WTC11 (cell line): ENCODE results near the gene MXRA8. TPM values are rescaled to one million over a fixed set of nuclear protein-coding genes. Genes with fewer than 3 reads are reported as not detected.

Experiments
- ATAC-seq: fragments of 200-7000 bp; cut with Tn5 transposase; 2 replicates; pipeline ENCODE4 v1.10.0; 2021; ENCODE audit warnings: mild to moderate bottlenecking, moderate library complexity
- CTCF ChIA-PET: fragments of 300-600 bp; sonication (Branson Sonifier 250); formaldehyde crosslinking; loops from one replicate; lab custom pipeline; 2021; ENCODE audit warnings: antibody characterized with exemption; lab: Charles Lee
- POLR2A ChIA-PET: fragments of 350-600 bp; sonication (Branson Sonifier 250); formaldehyde crosslinking; loops from one replicate; lab custom pipeline; 2021; ENCODE audit warnings: antibody characterized with exemption; lab: Charles Lee
- DNase-seq: peaks from one replicate; pipeline ENCODE4 v3.0.0; 2021; ENCODE audit warnings: low spot score
- H3K27ac Mint-ChIP-seq: 2 replicates; pipeline ENCODE4 v1.8.0; 2021; ENCODE audit warnings: mixed read lengths
- H3K27me3 Mint-ChIP-seq: 2 replicates; pipeline ENCODE4 v1.8.0; 2021; ENCODE audit warnings: low read depth, mild to moderate bottlenecking, moderate library complexity, mixed read lengths
- H3K36me3 Mint-ChIP-seq: 2 replicates; pipeline ENCODE4 v1.8.0; 2021; ENCODE audit warnings: mixed read lengths
- H3K4me1 Mint-ChIP-seq: 2 replicates; pipeline ENCODE4 v1.8.0; 2022; ENCODE audit warnings: mixed read lengths
- H3K4me3 Mint-ChIP-seq: 2 replicates; pipeline ENCODE4 v1.8.0; 2021; ENCODE audit warnings: mild to moderate bottlenecking, moderate library complexity, mixed read lengths
- H3K9me3 Mint-ChIP-seq: 2 replicates; pipeline ENCODE4 v1.8.0; 2021; ENCODE audit warnings: mixed read lengths
- ATF2 ChIP-seq: sonication (generic); formaldehyde crosslinking; IDR thresholded peaks from 2 replicates; pipeline ENCODE4 v1.8.1; 2022; ENCODE audit warnings: low read depth, missing genetic modification reagents, borderline replicate concordance
- ESRRA ChIP-seq: sonication (generic); formaldehyde crosslinking; IDR thresholded peaks from 2 replicates; pipeline ENCODE4 v1.8.1; 2022; ENCODE audit warnings: mild to moderate bottlenecking, missing genetic modification reagents, borderline replicate concordance
- ETV6 ChIP-seq: sonication (generic); formaldehyde crosslinking; IDR thresholded peaks from 2 replicates; pipeline ENCODE4 v1.8.1; 2022; ENCODE audit warnings: mild to moderate bottlenecking, missing genetic modification reagents
- FOXP1 ChIP-seq: sonication (generic); formaldehyde crosslinking; IDR thresholded peaks from 2 replicates; pipeline ENCODE4 v1.8.0; 2022; ENCODE audit warnings: missing genetic modification reagents, mild to moderate bottlenecking, moderate library complexity, borderline replicate concordance
- KAT7 ChIP-seq: sonication (generic); formaldehyde crosslinking; IDR thresholded peaks from 2 replicates; pipeline ENCODE4 v1.8.1; 2023; ENCODE audit warnings: missing genetic modification reagents, mild to moderate bottlenecking, borderline replicate concordance
- NFYB ChIP-seq: sonication (generic); formaldehyde crosslinking; conservative IDR thresholded peaks from 2 replicates; pipeline ENCODE4 v1.8.0; 2022; ENCODE audit warnings: low read depth, missing genetic modification reagents
- PRRX2 ChIP-seq: fragments of 250-450 bp; sonication (Bioruptor Pico); IDR thresholded peaks from 2 replicates; pipeline ENCODE4 v1.8.0; 2021; ENCODE audit warnings: mild to moderate bottlenecking
- TCF7 ChIP-seq: sonication (generic); formaldehyde crosslinking; IDR thresholded peaks from 2 replicates; pipeline ENCODE4 v1.8.0; 2022; ENCODE audit warnings: mild to moderate bottlenecking, low read depth, missing genetic modification reagents, moderate library complexity
- USF2 ChIP-seq: sonication (generic); formaldehyde crosslinking; IDR thresholded peaks from 2 replicates; pipeline ENCODE4 v1.8.1; 2023; ENCODE audit warnings: mild to moderate bottlenecking, missing genetic modification reagents, moderate library complexity
- ZBTB43 ChIP-seq: sonication (generic); formaldehyde crosslinking; IDR thresholded peaks from 2 replicates; pipeline ENCODE4 v1.8.1; 2023; ENCODE audit warnings: mild to moderate bottlenecking, missing genetic modification reagents
- ZNF232 ChIP-seq: sonication (generic); formaldehyde crosslinking; IDR thresholded peaks from 2 replicates; pipeline ENCODE4 v1.8.0; 2022; ENCODE audit warnings: mild to moderate bottlenecking, missing genetic modification reagents
- microRNA-seq: library from miRNA; unstranded; fragments of <30 nt; microRNA quantifications from one replicate; pipeline ENCODE4 v1.2.0, GENCODE V29; 2022; ENCODE audit warnings: borderline number of aligned reads
- total RNA-seq: library from RNA; stranded (reverse); gene quantifications from 3 replicates; pipeline ENCODE4 v1.2.3, GENCODE V29; 2021
- TF ChIP-seq, protein P1 (sequence below): sonication (generic); formaldehyde crosslinking; IDR thresholded peaks from 2 replicates; pipeline ENCODE4 v1.8.1; 2022; ENCODE audit warnings: missing genetic modification reagents, borderline replicate concordance
- TF ChIP-seq, protein P2 (sequence below): fragments of 250-450 bp; sonication (Bioruptor Pico); conservative IDR thresholded peaks from 2 replicates; pipeline ENCODE4 v1.9.0; 2021; ENCODE audit warnings: mild to moderate bottlenecking
- TF ChIP-seq, protein P3 (sequence below): sonication (generic); formaldehyde crosslinking; conservative IDR thresholded peaks from 2 replicates; pipeline ENCODE4 v1.8.1; 2023; ENCODE audit warnings: mild to moderate bottlenecking, low read depth, missing genetic modification reagents, moderate library complexity

The MXRA8 gene
- total RNA-seq, 1 experiment from 2014 or later: 6.7 TPM

DNA sequence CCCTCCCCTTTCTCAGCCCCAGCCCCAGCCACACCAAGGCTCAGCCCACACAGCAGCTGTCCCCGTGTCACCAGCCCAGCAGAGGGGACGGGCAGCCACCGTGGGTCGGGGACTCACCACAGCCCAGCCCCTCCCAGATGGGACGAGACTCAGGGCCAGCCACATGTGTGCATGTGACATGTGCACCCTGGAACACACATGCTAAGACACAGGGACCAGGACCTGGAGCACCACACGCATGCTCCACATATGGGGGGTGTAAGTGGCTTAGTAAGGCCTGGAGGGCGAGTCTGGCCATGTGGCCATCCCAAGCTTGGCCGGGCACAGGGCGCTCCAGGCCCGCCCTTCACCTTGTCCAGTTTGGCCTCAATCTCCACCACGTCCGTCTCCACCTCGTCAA lies 54.6 kb downstream of the MXRA8 start (continued):
- TF ChIP-seq USF2 (CRISPR knock-in tag) (no peak), KAT7 (CRISPR knock-in tag) (no peak)

DNA sequence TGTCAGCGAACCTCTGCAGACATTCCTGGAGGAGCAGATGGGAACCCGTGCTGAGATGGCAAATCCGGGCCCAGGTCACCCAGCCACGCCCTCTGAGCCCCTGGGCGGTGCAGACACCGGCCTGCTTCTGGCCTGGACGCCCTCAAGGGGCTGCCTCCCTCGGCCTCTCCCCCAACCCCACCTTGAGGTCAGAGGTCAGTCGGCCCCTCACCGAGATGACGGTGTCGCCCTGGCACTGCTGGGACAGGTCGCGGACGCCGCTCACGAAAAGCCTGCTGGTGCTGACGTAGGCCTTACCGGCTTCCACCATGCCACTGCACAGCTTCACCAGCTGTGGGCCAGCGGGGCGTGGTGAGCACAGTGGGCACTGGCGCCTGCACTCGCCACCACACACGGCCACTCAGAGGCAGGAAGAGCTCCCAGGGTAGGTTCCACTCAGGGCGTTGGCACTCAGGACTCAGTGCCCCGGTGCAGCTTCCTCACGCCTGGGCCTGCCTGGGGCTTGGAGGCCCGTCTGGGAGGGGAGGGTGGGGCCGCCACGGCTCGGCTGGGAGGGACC lies 55.3 kb downstream of the MXRA8 start:
- peaks cover 21% of the 10 kb centered on the region for H3K4me1 Mint-ChIP-seq
- TF ChIP-seq FOXP1 (CRISPR knock-in tag): no peak
- TF ChIP-seq, protein P1, sequence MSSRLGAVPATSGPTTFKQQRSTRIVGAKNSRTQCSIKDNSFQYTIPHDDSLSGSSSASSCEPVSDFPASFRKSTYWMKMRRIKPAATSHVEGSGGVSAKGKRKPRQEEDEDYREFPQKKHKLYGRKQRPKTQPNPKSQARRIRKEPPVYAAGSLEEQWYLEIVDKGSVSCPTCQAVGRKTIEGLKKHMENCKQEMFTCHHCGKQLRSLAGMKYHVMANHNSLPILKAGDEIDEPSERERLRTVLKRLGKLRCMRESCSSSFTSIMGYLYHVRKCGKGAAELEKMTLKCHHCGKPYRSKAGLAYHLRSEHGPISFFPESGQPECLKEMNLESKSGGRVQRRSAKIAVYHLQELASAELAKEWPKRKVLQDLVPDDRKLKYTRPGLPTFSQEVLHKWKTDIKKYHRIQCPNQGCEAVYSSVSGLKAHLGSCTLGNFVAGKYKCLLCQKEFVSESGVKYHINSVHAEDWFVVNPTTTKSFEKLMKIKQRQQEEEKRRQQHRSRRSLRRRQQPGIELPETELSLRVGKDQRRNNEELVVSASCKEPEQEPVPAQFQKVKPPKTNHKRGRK (CRISPR knock-in tag): no peak
- no peak for TF ChIP-seq PRRX2 (CRISPR knock-in tag)
- TF ChIP-seq NFYB (CRISPR knock-in tag): no peak
- no peak for TF ChIP-seq ZNF232 (CRISPR knock-in tag)
- no peak for TF ChIP-seq ZBTB43 (CRISPR knock-in tag)
- TF ChIP-seq TCF7 (CRISPR knock-in tag): no peak
- TF ChIP-seq, protein P2, sequence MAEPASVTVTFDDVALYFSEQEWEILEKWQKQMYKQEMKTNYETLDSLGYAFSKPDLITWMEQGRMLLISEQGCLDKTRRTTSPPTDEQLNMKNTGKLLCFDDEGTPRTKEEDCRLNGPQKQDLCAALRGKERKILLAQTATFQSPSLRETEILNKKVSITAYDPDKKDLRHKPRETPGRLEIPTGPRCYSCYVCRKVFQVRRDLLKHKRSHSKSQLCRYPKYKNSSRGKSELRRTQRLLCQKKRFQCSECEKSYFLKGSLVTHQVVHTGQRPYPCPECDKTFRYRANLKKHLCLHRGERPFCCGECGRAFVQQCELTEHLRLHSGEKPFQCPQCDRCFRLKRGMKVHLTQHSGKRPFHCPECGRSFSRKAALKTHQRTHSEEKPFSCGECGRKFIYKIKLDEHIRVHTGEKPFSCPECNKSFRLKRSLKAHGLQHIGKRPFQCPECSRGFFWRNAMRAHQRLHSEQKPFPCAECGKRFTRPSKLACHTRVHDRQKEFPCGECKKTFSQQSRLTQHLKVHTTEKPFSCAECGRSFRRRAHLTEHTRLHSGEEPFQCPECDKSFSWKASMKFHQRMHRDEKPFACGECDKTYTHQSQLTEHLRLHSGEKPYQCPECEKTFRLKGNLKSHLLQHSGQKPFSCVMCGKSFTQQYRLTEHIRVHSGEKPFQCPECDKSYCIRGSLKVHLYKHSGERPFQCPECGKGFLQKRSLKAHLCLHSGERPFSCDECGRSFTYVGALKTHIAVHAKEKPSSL (CRISPR knock-in tag): no peak
- TF ChIP-seq ATF2 (CRISPR knock-in tag): no peak
- no peak for TF ChIP-seq ESRRA (CRISPR knock-in tag)
- TF ChIP-seq ETV6 (CRISPR knock-in tag): no peak
- TF ChIP-seq, protein P3, sequence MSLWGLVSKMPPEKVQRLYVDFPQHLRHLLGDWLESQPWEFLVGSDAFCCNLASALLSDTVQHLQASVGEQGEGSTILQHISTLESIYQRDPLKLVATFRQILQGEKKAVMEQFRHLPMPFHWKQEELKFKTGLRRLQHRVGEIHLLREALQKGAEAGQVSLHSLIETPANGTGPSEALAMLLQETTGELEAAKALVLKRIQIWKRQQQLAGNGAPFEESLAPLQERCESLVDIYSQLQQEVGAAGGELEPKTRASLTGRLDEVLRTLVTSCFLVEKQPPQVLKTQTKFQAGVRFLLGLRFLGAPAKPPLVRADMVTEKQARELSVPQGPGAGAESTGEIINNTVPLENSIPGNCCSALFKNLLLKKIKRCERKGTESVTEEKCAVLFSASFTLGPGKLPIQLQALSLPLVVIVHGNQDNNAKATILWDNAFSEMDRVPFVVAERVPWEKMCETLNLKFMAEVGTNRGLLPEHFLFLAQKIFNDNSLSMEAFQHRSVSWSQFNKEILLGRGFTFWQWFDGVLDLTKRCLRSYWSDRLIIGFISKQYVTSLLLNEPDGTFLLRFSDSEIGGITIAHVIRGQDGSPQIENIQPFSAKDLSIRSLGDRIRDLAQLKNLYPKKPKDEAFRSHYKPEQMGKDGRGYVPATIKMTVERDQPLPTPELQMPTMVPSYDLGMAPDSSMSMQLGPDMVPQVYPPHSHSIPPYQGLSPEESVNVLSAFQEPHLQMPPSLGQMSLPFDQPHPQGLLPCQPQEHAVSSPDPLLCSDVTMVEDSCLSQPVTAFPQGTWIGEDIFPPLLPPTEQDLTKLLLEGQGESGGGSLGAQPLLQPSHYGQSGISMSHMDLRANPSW (CRISPR knock-in tag): no peak
- POLR2A ChIA-PET: interaction anchor here (2.6 kb wide), 1 partner anchor 13 kb away, joined by 7 read pairs; no protein-coding TSS in a partner anchor
- ATAC-seq: no peak
- H3K4me3 Mint-ChIP-seq: no peak overlapping the region
- H3K27ac Mint-ChIP-seq: no peak overlapping the region
- no peaks in the 10 kb centered on the region for H3K9me3 Mint-ChIP-seq
- H3K27me3 Mint-ChIP-seq: peaks cover 6% of the 10 kb centered on the region; the same call in 1 of the 2 replicates
- CTCF ChIA-PET: interaction anchor here (7.6 kb wide), 1 partner anchor 11 kb away, joined by 81 read pairs; no protein-coding TSS in a partner anchor
- H3K36me3 Mint-ChIP-seq: no peaks in the 10 kb centered on the region
- no peak for DNase-seq

Small RNA genes within 50 kb of the gene (microRNA-seq; reads per million reads assigned to microRNA genes)
- gene MIR6727 (not detected), gene MIR6808 (not detected)

Other genes with a start within 250 kb of the MXRA8 start
- 13.9 to 17.8 TPM (median 14.0 TPM) in 3 replicates for gene C1orf159, start 242.5 kb downstream of the MXRA8 start, total RNA-seq
- 0.78 to 1.1 TPM (median 1.1 TPM) in 3 replicates for gene TTLL10, start 184.7 kb downstream of the MXRA8 start, total RNA-seq
- 0.83 to 1.2 TPM (median 1.1 TPM) in 3 replicates for gene TNFRSF18, start 152.0 kb downstream of the MXRA8 start, total RNA-seq
- gene TNFRSF4, start 144.4 kb downstream of the MXRA8 start, total RNA-seq: 0.18 to 0.33 TPM in 2 of 3 replicates, not detected in the other
- gene SDF4, start 126.6 kb downstream of the MXRA8 start, total RNA-seq: 92.3 to 105 TPM (median 101 TPM) in 3 replicates
- 18.8 to 21.4 TPM (median 20.0 TPM) in 3 replicates for gene B3GALT6, start 126.3 kb downstream of the MXRA8 start, total RNA-seq
- 8.5 to 10.3 TPM (median 8.5 TPM) in 3 replicates for gene C1QTNF12, start 111.8 kb downstream of the MXRA8 start, total RNA-seq
- 62.6 to 72.2 TPM (median 65.6 TPM) in 3 replicates for gene UBE2J2, start 84.7 kb downstream of the MXRA8 start, total RNA-seq
- 4.7 to 8.5 TPM (median 6.4 TPM) in 3 replicates for gene SCNN1D, start 78.1 kb downstream of the MXRA8 start, total RNA-seq
- 25.1 to 42.2 TPM (median 30.7 TPM) in 3 replicates for gene ACAP3, start 50.6 kb downstream of the MXRA8 start, total RNA-seq
- gene PUSL1, start 50.0 kb downstream of the MXRA8 start, total RNA-seq: 42.5 to 51.5 TPM (median 43.6 TPM) in 3 replicates
- 144 to 170 TPM (median 160 TPM) in 3 replicates for gene INTS11, start 33.9 kb downstream of the MXRA8 start, total RNA-seq
- gene CPTP, start 33.8 kb downstream of the MXRA8 start, total RNA-seq: 10.3 to 14.4 TPM (median 12.3 TPM) in 3 replicates
- gene TAS1R3, start 27.3 kb downstream of the MXRA8 start, total RNA-seq: 0.18 to 0.22 TPM (median 0.21 TPM) in 3 replicates
- 74.1 to 91.4 TPM (median 77.3 TPM) in 3 replicates for gene DVL1, start 9.1 kb downstream of the MXRA8 start, total RNA-seq
- 238 to 268 TPM (median 250 TPM) in 3 replicates for gene AURKAIP1, start 16.7 kb upstream of the MXRA8 start, total RNA-seq
- gene CCNL2, start 40.8 kb upstream of the MXRA8 start, total RNA-seq: 117 to 142 TPM (median 117 TPM) in 3 replicates
- gene MRPL20, start 48.7 kb upstream of the MXRA8 start, total RNA-seq: 126 to 156 TPM (median 134 TPM) in 3 replicates
- gene ANKRD65, start 62.7 kb upstream of the MXRA8 start, total RNA-seq: 1.6 to 2.8 TPM (median 1.9 TPM) in 3 replicates
- 28.3 to 35.5 TPM (median 28.3 TPM) in 3 replicates for gene VWA1, start 77.1 kb upstream of the MXRA8 start, total RNA-seq
- gene ATAD3C, start 91.1 kb upstream of the MXRA8 start, total RNA-seq: 0.60 to 0.94 TPM (median 0.61 TPM) in 3 replicates
- 47.9 to 63.6 TPM (median 48.5 TPM) in 3 replicates for gene ATAD3B, start 113.2 kb upstream of the MXRA8 start, total RNA-seq
- 56.1 to 71.2 TPM (median 58.7 TPM) in 3 replicates for gene ATAD3A, start 153.6 kb upstream of the MXRA8 start, total RNA-seq
- gene TMEM240, start 182.1 kb upstream of the MXRA8 start, total RNA-seq: 6.6 to 8.8 TPM (median 8.0 TPM) in 3 replicates
- 150 to 158 TPM (median 150 TPM) in 3 replicates for gene SSU72, start 216.3 kb upstream of the MXRA8 start, total RNA-seq
- gene FNDC10, start 241.6 kb upstream of the MXRA8 start, total RNA-seq: 30.4 to 37.5 TPM (median 34.9 TPM) in 3 replicates